LNCaP clone FGC (cell line): ENCODE results near the gene NCBP2.
A peak's percentile ranks its signal among the peaks of the same experiment; 100 is the strongest.

Source experiments
- DNase-seq: peaks from one replicate; pipeline ENCODE4 v3.0.0-alpha.2; 2011; ENCODE audit warnings: low read depth
- H3K4me3 ChIP-seq: 2 replicates; pipeline ENCODE4 v1.5.1; 2011; ENCODE audit warnings: mild to moderate bottlenecking, low read depth, low read length, control low read depth
- TF ChIP-seq, protein P1 (sequence below): IDR thresholded peaks from 2 replicates; pipeline ENCODE4 v1.5.1; 2012; ENCODE audit warnings: mild to moderate bottlenecking; ENCODE audit not compliant: control insufficient read depth, insufficient read depth; ENCODE audit errors: extremely low read depth

Gene NCBP2

GRCh38 chr3:196942226-196942914 is at the start of gene NCBP2:
NCBP2 (minus strand) TSS chr3:196942528; CDS start chr3:196942503, 25 bp downstream.
- peak; percentile 94 for DNase-seq

DNA sequence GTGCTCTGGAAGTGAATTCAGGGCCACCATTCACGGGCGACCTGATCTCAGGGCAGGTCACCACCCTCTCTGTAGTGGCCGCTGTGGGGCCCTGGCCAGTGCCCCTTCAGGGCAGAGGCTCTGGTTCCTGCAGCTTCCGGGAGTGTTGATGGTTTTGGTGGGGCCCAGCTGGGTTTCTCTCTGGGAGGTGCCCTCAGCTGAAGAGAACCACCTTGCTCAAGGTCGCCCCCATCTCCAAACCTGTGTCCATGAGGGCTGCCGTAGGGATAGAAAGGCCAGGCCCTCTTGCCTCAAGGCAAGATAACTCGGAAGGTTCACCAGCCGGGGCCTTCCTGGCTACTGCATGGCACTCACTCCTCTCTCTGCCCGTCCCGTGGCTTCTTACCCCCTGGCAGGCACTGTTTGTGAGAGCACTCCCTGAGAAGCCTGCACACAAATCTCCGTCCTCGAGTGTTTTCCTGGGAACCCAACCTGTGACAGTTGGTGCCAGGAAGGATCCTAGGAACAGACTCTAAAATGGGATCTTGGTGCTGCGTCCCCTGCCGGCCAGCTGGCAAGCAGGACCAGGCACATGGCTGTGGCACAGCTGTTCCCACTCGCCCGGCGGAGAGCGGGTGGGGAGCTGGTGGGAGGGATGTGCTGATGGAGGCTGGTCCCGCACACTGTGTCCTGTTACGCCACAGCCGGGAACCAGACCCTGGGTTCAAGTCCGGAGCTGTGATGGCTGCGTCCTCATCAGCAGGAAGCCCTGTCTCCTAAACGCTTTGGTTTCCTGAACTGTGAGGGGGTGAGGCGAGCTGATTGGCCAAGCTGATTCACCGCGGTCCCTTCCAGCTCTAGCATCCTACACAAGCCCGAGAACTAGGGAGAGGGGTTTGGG is 49.5 kb upstream of the NCBP2 start:
- TF ChIP-seq, protein P1, sequence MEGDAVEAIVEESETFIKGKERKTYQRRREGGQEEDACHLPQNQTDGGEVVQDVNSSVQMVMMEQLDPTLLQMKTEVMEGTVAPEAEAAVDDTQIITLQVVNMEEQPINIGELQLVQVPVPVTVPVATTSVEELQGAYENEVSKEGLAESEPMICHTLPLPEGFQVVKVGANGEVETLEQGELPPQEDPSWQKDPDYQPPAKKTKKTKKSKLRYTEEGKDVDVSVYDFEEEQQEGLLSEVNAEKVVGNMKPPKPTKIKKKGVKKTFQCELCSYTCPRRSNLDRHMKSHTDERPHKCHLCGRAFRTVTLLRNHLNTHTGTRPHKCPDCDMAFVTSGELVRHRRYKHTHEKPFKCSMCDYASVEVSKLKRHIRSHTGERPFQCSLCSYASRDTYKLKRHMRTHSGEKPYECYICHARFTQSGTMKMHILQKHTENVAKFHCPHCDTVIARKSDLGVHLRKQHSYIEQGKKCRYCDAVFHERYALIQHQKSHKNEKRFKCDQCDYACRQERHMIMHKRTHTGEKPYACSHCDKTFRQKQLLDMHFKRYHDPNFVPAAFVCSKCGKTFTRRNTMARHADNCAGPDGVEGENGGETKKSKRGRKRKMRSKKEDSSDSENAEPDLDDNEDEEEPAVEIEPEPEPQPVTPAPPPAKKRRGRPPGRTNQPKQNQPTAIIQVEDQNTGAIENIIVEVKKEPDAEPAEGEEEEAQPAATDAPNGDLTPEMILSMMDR = no peak
- no peak overlapping the region for H3K4me3 ChIP-seq
- DNase-seq = no peak

More at GRCh38 chr3:196942226-196942914, at the start of gene NCBP2:
- peak within 1 kb of the TSS; percentile 99 for H3K4me3 ChIP-seq
- TF ChIP-seq, protein P1 = peak; percentile 81

GRCh38 chr3:196990601-196991007 is 48.3 kb upstream of the NCBP2 start:
- no peak for DNase-seq
- TF ChIP-seq, protein P1 = no peak
- H3K4me3 ChIP-seq = no peak overlapping the region

GRCh38 chr3:196989721-196990262 is 47.5 kb upstream of the NCBP2 start:
- H3K4me3 ChIP-seq = no peak overlapping the region
- DNase-seq = no peak
- TF ChIP-seq, protein P1 = no peak

DNA sequence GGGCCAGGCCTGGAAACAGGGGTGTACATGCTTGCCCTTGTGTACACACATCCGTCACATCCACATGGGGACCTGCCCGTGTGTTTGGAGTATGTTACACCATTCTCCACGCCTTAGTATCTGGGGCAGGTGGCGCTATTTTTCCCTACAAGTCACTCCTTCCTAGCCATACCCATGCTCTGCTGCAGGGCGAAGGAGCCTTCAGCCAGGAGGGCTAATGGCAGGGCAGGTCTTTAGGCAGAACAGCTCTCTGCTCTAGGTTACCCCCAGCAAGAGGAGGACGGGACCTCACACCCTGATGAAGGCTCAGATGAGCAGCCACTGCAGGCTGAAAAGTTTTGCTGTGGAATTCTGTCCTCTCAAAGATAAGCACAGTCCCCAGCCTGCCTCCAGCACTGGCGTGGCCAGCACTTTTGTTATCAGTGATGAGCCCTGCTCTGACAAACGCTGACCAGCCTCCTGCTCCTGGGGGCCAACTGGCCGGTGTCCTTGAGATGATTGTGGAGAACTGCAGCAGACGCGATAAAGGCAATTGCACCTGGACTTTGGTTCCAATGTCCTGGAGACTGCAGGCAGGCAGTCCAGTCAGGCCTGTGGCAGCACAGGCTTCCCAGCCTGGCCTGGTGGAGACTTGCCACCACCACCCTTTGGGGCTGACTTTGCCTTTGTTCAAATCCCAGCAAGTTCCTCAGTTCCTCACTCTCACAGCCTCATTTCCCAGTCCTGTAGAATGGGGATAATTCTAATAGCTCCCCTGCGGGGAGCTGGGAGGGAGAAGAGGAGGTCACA is 46.1 kb upstream of the NCBP2 start:
- H3K4me3 ChIP-seq = no peak overlapping the region
- TF ChIP-seq, protein P1 = no peak
- DNase-seq = no peak

- TF ChIP-seq, protein P1 = no peak
- no peak overlapping the region for H3K4me3 ChIP-seq
Observed at GRCh38 chr3:196987022-196987421, 44.7 kb upstream of the NCBP2 start.

More at GRCh38 chr3:196987022-196987421, 44.7 kb upstream of the NCBP2 start:
- no peak for DNase-seq
